Tibial artery (tissue), 4 donors: Measurements from ENCODE around the gene GAS6.
"Not testable (repeated sequence)": the region's sequence is repeated elsewhere in the genome, so short reads cannot be mapped to it uniquely, and the experiment has no call there.

ENCODE experiments used
- DNase-seq, 2 donors: peaks; one replicate each; pipeline ENCODE4 v3.0.0-alpha.2; 2019
- H3K27ac ChIP-seq, 2 donors: fragments of 200-600 bp; sonication (generic) in 1 of 2; 1 replicate in 1 of 2; 2 replicates in 1 of 2; pipeline ENCODE4 v1.5.1; 2018 to 2019; ENCODE audit warnings: mild to moderate bottlenecking in 1 of 2
- H3K27me3 ChIP-seq, 2 donors: fragments of 200-600 bp; sonication (generic) in 1 of 2; one replicate each; pipeline versions ENCODE4 v1.5.1 to v1.6.0; 2016 to 2019
- H3K36me3 ChIP-seq, 3 donors: fragments of 200-600 bp; sonication (generic) in 2 of 3; one replicate each; pipeline ENCODE4 v1.5.1; 2016 to 2019; ENCODE audit warnings: mild to moderate bottlenecking in 2 of 3
- H3K4me1 ChIP-seq, 4 donors: fragments of 200-600 bp; sonication (generic) in 2 of 4; 1 replicate in 3 of 4; 2 replicates in 1 of 4; pipeline ENCODE4 v1.5.1; 2016 to 2019
- H3K4me3 ChIP-seq, 2 donors: fragments of 200-600 bp; sonication (generic) in 1 of 2; 1 replicate in 1 of 2; 2 replicates in 1 of 2; pipeline ENCODE4 v1.5.1; 2018 to 2019; ENCODE audit warnings: mild to moderate bottlenecking in 2 of 2
- H3K9me3 ChIP-seq, 3 donors: fragments of 200-600 bp; sonication (generic) in 1 of 3; one replicate each; pipeline ENCODE4 v1.5.1; 2016 to 2019
- CTCF ChIP-seq, 2 experiments: fragments of 200-600 bp in 1 of 2; fragments of 450-650 bp in 1 of 2; IDR thresholded peaks; one replicate each; pipeline ENCODE4 v1.5.1; 2017 to 2019; ENCODE audit warnings: antibody characterized with exemption in 2 of 2, mild to moderate bottlenecking in 1 of 2, moderate library complexity in 1 of 2
- intact Hi-C: fragments of 100-400 bp; cut with DNase I; formaldehyde crosslinking; loops from one replicate; pipeline ENCODE4 v1.15.0; 2023; ENCODE audit warnings: low total_unique reads

Gene GAS6

GRCh38 chr13:113832205-113832604, 31.7 kb downstream of the GAS6 start:
- intact Hi-C loops: no loop called here
- DNase-seq: no peak

GRCh38 chr13:113831061-113831460, 32.8 kb downstream of the GAS6 start:
- Histone ChIP-seq H3K4me1 (peaks cover 0 to 3% (median 0%) of the 10 kb centered on the region in 4 donors), H3K36me3 (peaks cover 61 to 86% (median 69%) of the 10 kb centered on the region in 3 donors), H3K27me3 (no peaks in the 10 kb centered on the region), H3K27ac (no peak overlapping the region), H3K4me3 (no peak overlapping the region), H3K9me3 (no peaks in the 10 kb centered on the region)
- no peak for TF ChIP-seq CTCF (IDR thresholded peaks at IDR 0.05)
- intact Hi-C loops: no loop called here
- DNase-seq: no peak

More at GRCh38 chr13:113832205-113832604, 31.7 kb downstream of the GAS6 start:
- H3K27me3 ChIP-seq: no peaks in the 10 kb centered on the region
- H3K4me1 ChIP-seq: peaks cover 0 to 9% (median 6%) of the 10 kb centered on the region in 4 donors
- H3K4me3 ChIP-seq: no peak overlapping the region
- no peak overlapping the region for H3K27ac ChIP-seq
- peaks cover 53 to 75% (median 61%) of the 10 kb centered on the region in 3 donors for H3K36me3 ChIP-seq
- TF ChIP-seq CTCF (IDR thresholded peaks at IDR 0.05): no peak
- no peaks in the 10 kb centered on the region for H3K9me3 ChIP-seq

GRCh38 chr13:113830426-113830950, 33.4 kb downstream of the GAS6 start:
- H3K27ac ChIP-seq, H3K4me3 ChIP-seq, H3K4me1 ChIP-seq, H3K9me3 ChIP-seq, H3K27me3 ChIP-seq, intact Hi-C loops, DNase-seq: not testable (repeated sequence)
- peaks cover 62 to 89% (median 73%) of the 10 kb centered on the region in 3 donors for H3K36me3 ChIP-seq

- no peak for TF ChIP-seq CTCF (IDR thresholded peaks at IDR 0.05)
- Histone ChIP-seq H3K27ac (no peak overlapping the region), H3K4me3 (no peak overlapping the region), H3K27me3 (no peaks in the 10 kb centered on the region), H3K4me1 (no peaks in the 10 kb centered on the region), H3K36me3 (peaks cover 45 to 87% (median 72%) of the 10 kb centered on the region in 3 donors), H3K9me3 (no peaks in the 10 kb centered on the region)
- DNase-seq: no peak
- intact Hi-C loops: no loop called here
Measured at GRCh38 chr13:113828282-113828825, 35.5 kb downstream of the GAS6 start.

- no peak for DNase-seq
- H3K36me3 ChIP-seq: peaks cover 45 to 87% (median 73%) of the 10 kb centered on the region in 3 donors
- intact Hi-C loops: no loop called here
Measured at GRCh38 chr13:113827021-113827420, 36.9 kb downstream of the GAS6 start.

GRCh38 chr13:113826446-113826845, 37.4 kb downstream of the GAS6 start:
- intact Hi-C loops, H3K4me1 ChIP-seq, DNase-seq, H3K4me3 ChIP-seq, H3K27ac ChIP-seq, H3K9me3 ChIP-seq, H3K27me3 ChIP-seq: not testable (repeated sequence)
- peaks cover 45 to 89% (median 72%) of the 10 kb centered on the region in 3 donors for H3K36me3 ChIP-seq

More at GRCh38 chr13:113827021-113827420, 36.9 kb downstream of the GAS6 start:
- H3K4me1 ChIP-seq: peaks cover 0 to 4% (median 2%) of the 10 kb centered on the region in 4 donors
- TF ChIP-seq CTCF (IDR thresholded peaks at IDR 0.05): no peak
- H3K27me3 ChIP-seq: no peaks in the 10 kb centered on the region
- H3K4me3 ChIP-seq: no peak overlapping the region
- no peaks in the 10 kb centered on the region for H3K9me3 ChIP-seq
- no peak overlapping the region for H3K27ac ChIP-seq
